Measurements from ENCODE around the gene IFNAR1.
"Not testable (repeated sequence)": the region's sequence is repeated elsewhere in the genome, so short reads cannot be mapped to it uniquely, and the experiment has no call there.

The IFNAR1 gene

GRCh38 chr21:33308586-33309490 is 15.9 kb upstream of the IFNAR1 start:
- no peak for DNase-seq

GRCh38 chr21:33309778-33310177 is 15.0 kb upstream of the IFNAR1 start:
- no peak for DNase-seq

GRCh38 chr21:33312121-33312520 is 12.6 kb upstream of the IFNAR1 start:
- no peak for DNase-seq

GRCh38 chr21:33313183-33313582 is 11.6 kb upstream of the IFNAR1 start:
- no peak for DNase-seq

GRCh38 chr21:33313611-33314010 is 11.2 kb upstream of the IFNAR1 start:
- no peak for DNase-seq

- no peak for DNase-seq
Measured at GRCh38 chr21:33314111-33314510, 10.7 kb upstream of the IFNAR1 start.

GRCh38 chr21:33315946-33316710 is 8.6 kb upstream of the IFNAR1 start:
- DNase-seq: no peak

GRCh38 chr21:33317145-33317544 is 7.6 kb upstream of the IFNAR1 start:
- no peak for DNase-seq

- no peak for DNase-seq
Measured at GRCh38 chr21:33317786-33318486, 6.8 kb upstream of the IFNAR1 start.

- DNase-seq: not testable (repeated sequence)
Measured at GRCh38 chr21:33321005-33321404, 3.8 kb upstream of the IFNAR1 start.

GRCh38 chr21:33323610-33324009 is 1.2 kb upstream of the IFNAR1 start:
- DNase-seq: not testable (repeated sequence)

- peak; percentile 76 for DNase-seq
Measured at GRCh38 chr21:33325222-33326067, 675 bp downstream of the IFNAR1 start.

- DNase-seq: no peak
Measured at GRCh38 chr21:33327326-33327725, 2.6 kb downstream of the IFNAR1 start.

GRCh38 chr21:33327792-33328433 is 3.1 kb downstream of the IFNAR1 start:
- DNase-seq: no peak

- DNase-seq: no peak
Measured at GRCh38 chr21:33330726-33331125, 6.0 kb downstream of the IFNAR1 start.

- DNase-seq: no peak
Measured at GRCh38 chr21:33332143-33332542, 7.4 kb downstream of the IFNAR1 start.

- no peak for DNase-seq
Measured at GRCh38 chr21:33334191-33334590, 9.4 kb downstream of the IFNAR1 start.

GRCh38 chr21:33334824-33335223 is 10.1 kb downstream of the IFNAR1 start:
- no peak for DNase-seq

- no peak for DNase-seq
Measured at GRCh38 chr21:33339135-33339534, 14.4 kb downstream of the IFNAR1 start.

- no peak for DNase-seq
Measured at GRCh38 chr21:33339918-33340317, 15.1 kb downstream of the IFNAR1 start.

GRCh38 chr21:33345751-33346238 is 21.0 kb downstream of the IFNAR1 start:
- DNase-seq: no peak

- DNase-seq: no peak
Measured at GRCh38 chr21:33348706-33349105, 23.9 kb downstream of the IFNAR1 start.

Measured in activated naive CD4-positive, alpha-beta T cell treated with Interleukin-2 at 50 U/mL for 16 hours (primary cell).